ENCODE measurements around the gene CSMD2.

Gene CSMD2

GRCh38 chr1:33895976-33896375, 269.1 kb downstream of the CSMD2 start:
- no peak for DNase-seq

- no peak for DNase-seq
Observed at GRCh38 chr1:33895396-33895795, 269.6 kb downstream of the CSMD2 start.

GRCh38 chr1:33893147-33893830, 271.7 kb downstream of the CSMD2 start:
- no peak for DNase-seq

GRCh38 chr1:33886496-33886895, 278.5 kb downstream of the CSMD2 start:
- no peak for DNase-seq

- peak; percentile 1 for DNase-seq
Observed at GRCh38 chr1:33880305-33880704, 284.7 kb downstream of the CSMD2 start.

GRCh38 chr1:33878392-33878791, 286.6 kb downstream of the CSMD2 start:
- DNase-seq = no peak

GRCh38 chr1:33876970-33877650, 287.9 kb downstream of the CSMD2 start:
- no peak for DNase-seq

- DNase-seq = no peak
Observed at GRCh38 chr1:33875862-33876261, 289.2 kb downstream of the CSMD2 start.

- no peak for DNase-seq
Observed at GRCh38 chr1:33874636-33875035, 290.4 kb downstream of the CSMD2 start.

GRCh38 chr1:33872683-33873082, 292.3 kb downstream of the CSMD2 start:
- DNase-seq = no peak

- no peak for DNase-seq
Observed at GRCh38 chr1:33872275-33872674, 292.8 kb downstream of the CSMD2 start.

GRCh38 chr1:33867684-33868083, 297.3 kb downstream of the CSMD2 start:
- DNase-seq = no peak

GRCh38 chr1:33866281-33866680, 298.7 kb downstream of the CSMD2 start:
- no peak for DNase-seq

GRCh38 chr1:33864460-33865389, 300.3 kb downstream of the CSMD2 start:
- DNase-seq = no peak

- no peak for DNase-seq
Observed at GRCh38 chr1:33863779-33864178, 301.3 kb downstream of the CSMD2 start, which contains the start of gene HMGB4. Gene HMGB4 (plus strand): TSS chr1:33864079. CDS start chr1:33864192, 113 bp downstream.

GRCh38 chr1:33860671-33861070, 304.4 kb downstream of the CSMD2 start:
- no peak for DNase-seq

GRCh38 chr1:33854091-33854490, 310.9 kb downstream of the CSMD2 start:
- no peak for DNase-seq

- no peak for DNase-seq
Observed at GRCh38 chr1:33853431-33853830, 311.6 kb downstream of the CSMD2 start.

GRCh38 chr1:33852711-33853110, 312.3 kb downstream of the CSMD2 start:
- DNase-seq = no peak

GRCh38 chr1:33850481-33850880, 314.5 kb downstream of the CSMD2 start:
- no peak for DNase-seq

GRCh38 chr1:33849211-33849610, 315.8 kb downstream of the CSMD2 start:
- DNase-seq = no peak

- DNase-seq = no peak
Observed at GRCh38 chr1:33848205-33848937, 316.7 kb downstream of the CSMD2 start.

- DNase-seq = no peak
Observed at GRCh38 chr1:33846861-33847260, 318.2 kb downstream of the CSMD2 start.
